CD14-positive monocyte (primary cell): ENCODE data around the gene RD3L. TPM values are rescaled to one million over a fixed set of nuclear protein-coding genes. Genes with fewer than 3 reads are reported as not detected.

ENCODE experiments used
- DNase-seq, 3 donors: peaks; one replicate each; pipeline ENCODE4 v3.0.0-alpha.2; 2011 to 2022
- H2AFZ ChIP-seq: 2 replicates; pipeline ENCODE4 v1.6.0; 2012; ENCODE audit warnings: mild to moderate bottlenecking, low read depth, low read length, inconsistent platforms; ENCODE audit not compliant: insufficient read depth, poor library complexity, severe bottlenecking
- H3K27ac ChIP-seq, 2 donors: 1 replicate in 1 of 2; 2 replicates in 1 of 2; pipeline ENCODE4 v1.5.1; 2012 to 2013; ENCODE audit warnings: low read length in 2 of 2, control low read depth in 1 of 2, inconsistent platforms in 1 of 2, low read depth in 1 of 2, mild to moderate bottlenecking in 1 of 2
- H3K27me3 ChIP-seq, 2 donors: one replicate each; pipeline versions ENCODE4 v1.6.0 to v1.6.1; 2011 to 2013; ENCODE audit warnings: low read length in 2 of 2; ENCODE audit not compliant: control insufficient read depth in 2 of 2, insufficient read depth in 2 of 2
- H3K36me3 ChIP-seq, 2 donors: replicated peaks in 1 of 2; 1 replicate in 1 of 2; 2 replicates in 1 of 2; pipeline versions ENCODE4 v1.5.1 to v1.6.1; 2012 to 2013; ENCODE audit warnings: low read length in 2 of 2, control low read depth in 1 of 2, inconsistent platforms in 1 of 2, mild to moderate bottlenecking in 1 of 2; ENCODE audit not compliant: insufficient read depth in 2 of 2, control insufficient read depth in 1 of 2
- H3K4me1 ChIP-seq, 2 donors: 1 replicate in 1 of 2; 2 replicates in 1 of 2; pipeline versions ENCODE4 v1.5.1 to v1.6.1; 2012 to 2013; ENCODE audit warnings: low read length in 2 of 2, control low read depth in 1 of 2, inconsistent platforms in 1 of 2, mild to moderate bottlenecking in 1 of 2, moderate library complexity in 1 of 2; ENCODE audit not compliant: insufficient read depth in 2 of 2, control insufficient read depth in 1 of 2
- H3K4me2 ChIP-seq: replicated peaks from 2 replicates; pipeline ENCODE3; 2012; ENCODE audit warnings: low read length, moderate library complexity, mild to moderate bottlenecking; ENCODE audit not compliant: poor library complexity, severe bottlenecking; ENCODE audit errors: extremely low read depth
- H3K4me3 ChIP-seq, 3 experiments: fragments of 200-600 bp in 1 of 3; sonication (generic) in 1 of 3; replicated peaks in 1 of 3; 1 replicate in 2 of 3; 2 replicates in 1 of 3; pipeline ENCODE4 v1.5.1; 2011 to 2013; ENCODE audit warnings: low read length in 3 of 3, mild to moderate bottlenecking in 3 of 3, control low read depth in 2 of 3, low read depth in 2 of 3, inconsistent platforms in 1 of 3, moderate library complexity in 1 of 3
- H3K79me2 ChIP-seq: 2 replicates; pipeline ENCODE4 v1.6.0; 2012; ENCODE audit warnings: mild to moderate bottlenecking, control low read depth, inconsistent platforms, low read length, moderate library complexity; ENCODE audit not compliant: insufficient read depth
- H3K9ac ChIP-seq: 2 replicates; pipeline ENCODE4 v1.6.0; 2017; ENCODE audit warnings: low read length, mild to moderate bottlenecking; ENCODE audit not compliant: insufficient read depth, poor library complexity, severe bottlenecking
- H3K9me3 ChIP-seq, 2 donors: replicated peaks in 1 of 2; 1 replicate in 1 of 2; 2 replicates in 1 of 2; pipeline versions ENCODE4 v1.5.1 to v1.6.1; 2012 to 2013; ENCODE audit warnings: low read length in 2 of 2, control low read depth in 1 of 2; ENCODE audit not compliant: control insufficient read depth in 1 of 2, insufficient read depth in 1 of 2
- H4K20me1 ChIP-seq: 2 replicates; pipeline ENCODE4 v1.6.0; 2012; ENCODE audit warnings: mild to moderate bottlenecking, low read length, control low read depth, moderate library complexity; ENCODE audit not compliant: insufficient read depth
- H3K27ac Mint-ChIP-seq, 7 donors: one replicate each; pipeline ENCODE4 v1.8.0; 2020; ENCODE audit warnings: mild to moderate bottlenecking in 7 of 7, mixed read lengths in 7 of 7, moderate library complexity in 6 of 7, inconsistent platforms in 2 of 7
- H3K27me3 Mint-ChIP-seq, 3 donors: one replicate each; pipeline ENCODE4 v1.8.0; 2021 to 2022; ENCODE audit warnings: low read depth in 3 of 3, mild to moderate bottlenecking in 3 of 3, mixed read lengths in 3 of 3, moderate library complexity in 3 of 3, inconsistent platforms in 1 of 3
- H3K36me3 Mint-ChIP-seq, 2 donors: one replicate each; pipeline ENCODE4 v1.8.0; 2020; ENCODE audit warnings: mixed read lengths in 2 of 2, inconsistent platforms in 1 of 2, mild to moderate bottlenecking in 1 of 2
- H3K4me1 Mint-ChIP-seq: one replicate; pipeline ENCODE4 v1.8.0; 2020; ENCODE audit warnings: mild to moderate bottlenecking, mixed read lengths
- H3K4me3 Mint-ChIP-seq, 2 donors: one replicate each; pipeline ENCODE4 v1.8.0; 2020; ENCODE audit warnings: mild to moderate bottlenecking in 2 of 2, mixed read lengths in 2 of 2, moderate library complexity in 1 of 2
- H3K9me3 Mint-ChIP-seq, 7 donors: one replicate each; pipeline ENCODE4 v1.8.0; 2020 to 2022; ENCODE audit warnings: mixed read lengths in 7 of 7, mild to moderate bottlenecking in 6 of 7, moderate library complexity in 6 of 7, inconsistent platforms in 2 of 7
- WGBS: methylation state at CpG from one replicate; pipeline ENCODE4 v1.1.5; 2013; ENCODE audit warnings: missing lambda C conversion rate; ENCODE audit not compliant: insufficient coverage; 5-methylcytosine and 5-hydroxymethylcytosine counted together
- intact Hi-C, 2 donors: fragments of 100-400 bp; cut with micrococcal nuclease; formaldehyde crosslinking; loops; one replicate each; pipeline versions ENCODE4 v1.15.0 to v1.15.1; 2023
- polyA plus RNA-seq, 3 donors: library from polyadenylated mRNA; depleted of rRNA in 1 of 3; unstranded in 2 of 3; stranded (reverse) in 1 of 3; fragments of 300-500 nt in 2 of 3; fragments of >200 nt in 1 of 3; fragmentation: Illumina TruSeq in 2 of 3; gene quantifications; 1 replicate in 2 of 3; 2 replicates in 1 of 3; pipeline ENCODE4 v1.2.3, GENCODE V29; 2012 to 2021
- TF ChIP-seq, protein P1 (sequence below): fragments of 200-600 bp; IDR thresholded peaks from one replicate; pipeline ENCODE4 v1.8.0; 2022; ENCODE audit warnings: antibody characterized with exemption, mild to moderate bottlenecking

RD3L gene
- polyA plus RNA-seq, 3 donors: not detected

DNA sequence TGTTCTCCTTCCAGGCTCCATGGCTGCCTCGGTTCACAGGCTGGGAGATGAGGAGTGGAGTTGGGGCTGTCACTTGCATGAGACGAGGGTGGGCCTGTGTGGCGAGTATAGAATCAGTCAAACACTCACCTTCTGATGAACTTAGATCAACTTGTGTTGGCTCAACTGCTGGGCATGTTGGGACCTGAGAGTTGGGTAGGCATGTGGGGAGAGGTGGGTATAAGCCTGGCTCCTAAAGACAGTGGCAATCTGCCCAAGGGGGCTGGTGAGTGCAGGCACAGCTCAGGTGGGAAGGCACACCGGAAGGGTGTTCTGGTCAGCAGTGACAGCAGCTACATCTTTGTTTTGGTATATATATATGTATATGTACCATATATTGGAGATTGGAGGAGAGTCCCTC, 44.1 kb downstream of the RD3L start:
- Mint-ChIP-seq H3K27ac (no peak overlapping the region), H3K27me3 (peaks cover 4 to 6% (median 5%) of the 10 kb centered on the region in 3 donors), H3K4me3 (no peak overlapping the region), H3K36me3 (no peaks in the 10 kb centered on the region), H3K9me3 (peaks cover 2 to 8% (median 4%) of the 10 kb centered on the region in 7 donors), H3K4me1 (peaks cover 5% of the 10 kb centered on the region)
- no peaks in the 10 kb centered on the region for H3K4me1 ChIP-seq
- no peaks in the 10 kb centered on the region for H3K27me3 ChIP-seq
- H3K27ac ChIP-seq: no peak overlapping the region
- no peak for DNase-seq
- no peak overlapping the region for H3K4me2 ChIP-seq
- peaks cover 5 to 11% of the 10 kb centered on the region in 2 donors for H3K9me3 ChIP-seq
- H3K36me3 ChIP-seq: no peaks in the 10 kb centered on the region
- no peaks in the 10 kb centered on the region for H3K79me2 ChIP-seq
- no peaks in the 10 kb centered on the region for H4K20me1 ChIP-seq
- intact Hi-C loops: no loop called here
- 90% methylated on average over 2 of the region's 4 CpGs for WGBS
- TF ChIP-seq, protein P1, sequence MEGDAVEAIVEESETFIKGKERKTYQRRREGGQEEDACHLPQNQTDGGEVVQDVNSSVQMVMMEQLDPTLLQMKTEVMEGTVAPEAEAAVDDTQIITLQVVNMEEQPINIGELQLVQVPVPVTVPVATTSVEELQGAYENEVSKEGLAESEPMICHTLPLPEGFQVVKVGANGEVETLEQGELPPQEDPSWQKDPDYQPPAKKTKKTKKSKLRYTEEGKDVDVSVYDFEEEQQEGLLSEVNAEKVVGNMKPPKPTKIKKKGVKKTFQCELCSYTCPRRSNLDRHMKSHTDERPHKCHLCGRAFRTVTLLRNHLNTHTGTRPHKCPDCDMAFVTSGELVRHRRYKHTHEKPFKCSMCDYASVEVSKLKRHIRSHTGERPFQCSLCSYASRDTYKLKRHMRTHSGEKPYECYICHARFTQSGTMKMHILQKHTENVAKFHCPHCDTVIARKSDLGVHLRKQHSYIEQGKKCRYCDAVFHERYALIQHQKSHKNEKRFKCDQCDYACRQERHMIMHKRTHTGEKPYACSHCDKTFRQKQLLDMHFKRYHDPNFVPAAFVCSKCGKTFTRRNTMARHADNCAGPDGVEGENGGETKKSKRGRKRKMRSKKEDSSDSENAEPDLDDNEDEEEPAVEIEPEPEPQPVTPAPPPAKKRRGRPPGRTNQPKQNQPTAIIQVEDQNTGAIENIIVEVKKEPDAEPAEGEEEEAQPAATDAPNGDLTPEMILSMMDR: no peak
- no peak overlapping the region for H3K9ac ChIP-seq
- H2AFZ ChIP-seq: no peak overlapping the region
- H3K4me3 ChIP-seq: no peak overlapping the region

DNA sequence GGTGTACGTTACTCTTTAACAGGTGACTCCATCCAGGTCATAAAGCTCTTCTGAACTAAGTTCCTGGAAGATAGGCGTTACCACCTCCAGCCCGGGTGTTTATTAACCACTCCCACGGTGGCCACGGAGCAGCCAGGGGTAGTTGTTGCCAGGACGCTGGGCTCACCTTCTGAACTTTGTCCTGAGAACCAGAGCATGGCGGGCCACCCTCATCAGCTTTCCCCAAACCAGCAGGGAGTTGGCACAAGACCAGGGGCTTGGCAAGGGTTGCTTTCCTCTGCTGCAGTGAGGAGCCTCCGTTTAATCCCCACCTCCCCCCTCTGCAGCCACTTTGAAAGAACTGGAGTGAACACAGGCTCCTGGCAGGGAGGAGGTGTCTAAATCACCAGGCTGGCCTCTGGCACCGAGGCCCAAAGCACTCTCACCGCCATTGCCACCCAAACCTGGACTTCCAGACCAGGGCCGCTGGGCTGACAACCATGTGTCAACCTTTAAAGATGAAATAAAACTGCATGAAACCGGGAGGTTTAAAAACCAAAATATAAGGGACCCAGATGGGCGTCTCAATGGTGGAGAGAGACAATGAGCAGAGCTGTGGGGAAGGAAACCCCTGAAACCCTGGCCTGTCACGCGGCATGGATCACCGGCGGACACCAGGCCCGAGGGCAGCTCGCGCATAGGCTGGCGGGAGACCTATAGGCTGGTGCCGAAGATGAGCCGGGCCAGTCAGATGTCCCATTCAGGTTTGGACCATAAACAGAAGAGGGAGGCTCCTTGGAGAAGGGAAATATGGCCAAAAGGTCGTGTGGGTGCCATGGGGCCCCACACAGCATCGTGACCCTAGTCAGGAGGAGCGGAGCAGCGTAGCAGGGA, 45.0 kb downstream of the RD3L start:
- TF ChIP-seq, protein P1: no peak
- Mint-ChIP-seq H3K27ac (no peak overlapping the region), H3K4me1 (peaks cover 5% of the 10 kb centered on the region), H3K36me3 (no peaks in the 10 kb centered on the region), H3K9me3 (peaks cover 2 to 8% (median 4%) of the 10 kb centered on the region in 7 donors), H3K4me3 (no peak overlapping the region), H3K27me3 (peaks cover 4 to 6% (median 5%) of the 10 kb centered on the region in 3 donors)
- Histone ChIP-seq H3K4me3 (no peak overlapping the region), H3K9me3 (peaks cover 5 to 11% of the 10 kb centered on the region in 2 donors), H4K20me1 (no peaks in the 10 kb centered on the region), H3K36me3 (no peaks in the 10 kb centered on the region), H3K4me1 (no peaks in the 10 kb centered on the region), H3K79me2 (no peaks in the 10 kb centered on the region), H2AFZ (no peak overlapping the region), H3K27ac (no peak overlapping the region), H3K9ac (no peak overlapping the region), H3K27me3 (no peaks in the 10 kb centered on the region), H3K4me2 (no peak overlapping the region)
- 92% methylated on average over 25 of the region's 27 CpGs for WGBS
- intact Hi-C loops: no loop called here
- no peak for DNase-seq
